A673 (cell line): Measurements from ENCODE around the gene MFAP4.

ENCODE experiments used
- CTCF ChIP-seq: fragments of 300-800, 200-600 bp; sonication (generic); conservative IDR thresholded peaks from 2 replicates; pipeline ENCODE4 v1.5.1; 2017; ENCODE audit warnings: low read depth, mild to moderate bottlenecking, antibody characterized with exemption, low read length, moderate library complexity, mixed read lengths
- EZH2 ChIP-seq: fragments of 200-600 bp; sonication (generic); IDR thresholded peaks from 2 replicates; pipeline ENCODE4 v1.6.1; 2017; ENCODE audit warnings: borderline replicate concordance, low read depth, mild to moderate bottlenecking, mixed read lengths, antibody characterized with exemption, low read length; ENCODE audit not compliant: poor library complexity, severe bottlenecking

- no peak for TF ChIP-seq CTCF
- TF ChIP-seq EZH2: no peak
Observed at GRCh38 chr17:19364699-19365498, 22.1 kb downstream of the MFAP4 start.
